ENCODE measurements around the gene CSAD.
"Not testable (repeated sequence)": the region's sequence is repeated elsewhere in the genome, so short reads cannot be mapped to it uniquely, and the experiment has no call there.

CSAD gene

GRCh38 chr12:53218551-53219291 is 38.0 kb upstream of the CSAD start:
- DNase-seq: no peak

DNA sequence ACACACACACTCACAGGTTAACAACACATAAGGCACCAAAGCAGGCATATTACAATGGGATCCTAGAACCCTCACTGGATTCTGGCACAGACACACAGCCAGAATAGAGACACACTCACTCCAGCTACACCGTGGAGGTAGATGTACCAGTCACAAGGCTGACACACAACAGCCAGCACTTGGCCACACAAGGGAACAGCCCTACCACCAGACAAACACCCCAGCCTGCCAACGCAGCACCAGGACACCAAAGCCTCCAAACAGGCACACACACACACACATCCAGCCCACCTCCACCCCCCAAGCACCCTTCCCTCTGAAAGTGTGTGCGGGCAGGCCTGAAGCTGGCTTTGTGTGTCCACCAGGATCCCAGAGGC is 37.2 kb upstream of the CSAD start:
- no peak for DNase-seq

GRCh38 chr12:53217051-53217930 is 36.6 kb upstream of the CSAD start:
- peak; percentile 66 for DNase-seq

GRCh38 chr12:53215497-53215896 is 34.8 kb upstream of the CSAD start:
- DNase-seq: no peak

GRCh38 chr12:53214687-53215455 is 34.1 kb upstream of the CSAD start:
- DNase-seq: no peak

- no peak for DNase-seq
These were observed 33.5 kb upstream of the CSAD start for GRCh38 chr12:53214221-53214620.

GRCh38 chr12:53213348-53213747 is 32.6 kb upstream of the CSAD start:
- DNase-seq: peak; percentile 91

DNA sequence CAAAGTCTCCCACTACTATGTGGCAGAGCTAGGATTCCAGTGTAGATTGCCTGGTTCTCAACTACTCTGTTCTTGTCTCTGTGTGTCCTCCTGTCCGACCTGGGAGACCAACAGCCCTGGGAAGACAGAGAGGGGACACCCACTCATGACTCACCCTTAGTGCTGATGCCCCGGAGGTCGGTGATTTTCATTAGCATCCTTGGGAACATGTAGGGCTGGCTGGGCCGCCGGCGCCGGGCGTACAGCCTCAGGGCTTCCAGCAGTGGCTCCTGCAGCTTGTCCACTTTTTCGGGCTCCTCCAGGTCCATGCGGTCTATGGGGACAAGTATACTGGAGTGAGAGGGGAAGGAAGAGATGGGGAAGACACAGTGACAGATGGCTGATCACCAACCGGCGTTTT is 32.2 kb upstream of the CSAD start:
- no peak for DNase-seq

GRCh38 chr12:53211476-53212381 is 31.0 kb upstream of the CSAD start:
- DNase-seq: no peak

DNA sequence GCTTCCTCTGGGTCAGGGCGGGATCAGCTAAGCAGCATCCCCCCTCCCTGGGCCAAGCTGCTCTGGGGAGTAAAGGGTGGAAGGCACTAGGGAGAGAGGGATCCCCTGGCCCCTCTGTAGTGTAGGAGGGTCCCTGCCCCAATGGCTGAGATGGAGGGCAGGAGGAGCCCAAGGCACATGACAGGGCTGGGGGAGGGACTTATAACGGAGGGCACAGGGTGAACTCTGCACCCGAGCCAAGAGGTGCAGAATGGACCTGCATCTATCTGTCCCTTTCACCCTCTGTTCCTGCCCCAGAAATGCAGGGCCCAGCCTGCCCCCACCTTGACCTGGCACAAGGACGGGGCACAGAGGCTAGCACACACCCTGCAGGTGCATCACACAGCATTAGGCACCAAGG is 30.1 kb upstream of the CSAD start:
- DNase-seq: no peak

DNA sequence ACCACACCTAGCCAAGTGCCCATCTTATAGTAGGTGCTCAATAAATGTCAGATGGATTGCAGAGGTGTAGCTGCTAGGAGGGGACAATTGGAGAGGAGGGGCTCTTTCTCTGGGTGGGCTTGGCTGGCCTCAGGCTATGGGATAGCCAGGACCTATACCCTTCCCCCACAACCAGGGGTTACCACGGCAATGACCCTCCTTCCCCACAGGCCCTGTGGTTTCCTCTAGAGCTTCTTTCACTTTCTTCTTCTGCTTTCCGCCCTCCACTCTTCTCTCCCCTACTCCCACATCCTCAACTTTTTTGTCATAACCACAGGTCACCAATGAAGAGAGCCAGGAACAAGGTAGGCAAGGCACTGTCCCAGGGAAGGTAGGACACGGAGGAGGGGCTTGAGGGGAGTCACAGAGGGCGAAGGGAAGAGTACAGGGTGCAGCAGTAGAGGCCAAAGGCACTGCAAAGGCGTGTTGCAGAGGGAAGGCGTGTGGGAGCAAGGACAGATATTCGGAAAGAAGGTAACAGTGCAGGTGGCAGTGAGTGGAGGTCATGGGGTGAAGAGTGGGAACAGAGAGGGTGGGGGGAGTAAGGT is 28.2 kb upstream of the CSAD start:
- DNase-seq: peak; percentile 44

- DNase-seq: no peak
These were observed 27.7 kb upstream of the CSAD start for GRCh38 chr12:53208435-53208834.

- peak; percentile 73 for DNase-seq
These were observed 26.3 kb upstream of the CSAD start, which contains the start of gene ITGB7 for GRCh38 chr12:53207042-53207441. Gene ITGB7, minus strand, starts transcription at chr12:53207251. Its CDS starts 6,808 bp downstream, at chr12:53200443.

DNA sequence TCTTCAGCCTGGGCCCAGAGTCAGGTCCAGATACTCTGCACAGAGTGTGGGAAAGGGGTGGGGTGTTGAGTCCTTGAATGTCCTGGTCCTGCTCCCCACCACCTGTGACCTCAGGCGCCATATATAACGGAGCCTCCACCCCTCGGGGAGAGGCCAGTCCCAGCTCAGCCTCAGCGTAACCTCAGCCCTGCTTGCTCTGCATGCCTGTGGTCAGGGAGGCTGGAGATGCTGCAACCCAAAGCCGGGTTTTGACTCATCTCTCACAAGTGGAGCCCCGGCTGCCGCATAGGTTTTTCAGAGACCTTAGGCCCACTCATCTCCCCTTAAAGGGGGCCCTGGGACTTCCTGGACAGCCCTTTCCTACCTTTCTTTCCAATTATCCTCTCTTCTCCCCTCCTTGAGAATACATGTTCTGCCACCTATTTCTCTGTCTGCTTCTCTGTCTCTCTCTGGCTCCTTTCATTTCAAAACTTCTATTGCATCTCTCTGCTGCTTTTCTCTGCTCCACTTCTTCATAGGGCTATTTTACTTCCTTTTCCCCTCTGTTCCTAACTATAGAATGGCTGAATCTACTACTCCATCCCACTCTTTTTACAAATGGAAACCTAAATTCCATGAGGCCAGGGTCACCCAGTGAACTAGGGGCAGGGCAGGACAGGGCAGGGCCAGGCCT is 25.2 kb upstream of the CSAD start:
- peak; percentile 87 for DNase-seq

GRCh38 chr12:53204351-53204750 is 23.6 kb upstream of the CSAD start:
- no peak for DNase-seq

- not testable (repeated sequence) for DNase-seq
These were observed 21.6 kb upstream of the CSAD start for GRCh38 chr12:53202316-53202715.

DNA sequence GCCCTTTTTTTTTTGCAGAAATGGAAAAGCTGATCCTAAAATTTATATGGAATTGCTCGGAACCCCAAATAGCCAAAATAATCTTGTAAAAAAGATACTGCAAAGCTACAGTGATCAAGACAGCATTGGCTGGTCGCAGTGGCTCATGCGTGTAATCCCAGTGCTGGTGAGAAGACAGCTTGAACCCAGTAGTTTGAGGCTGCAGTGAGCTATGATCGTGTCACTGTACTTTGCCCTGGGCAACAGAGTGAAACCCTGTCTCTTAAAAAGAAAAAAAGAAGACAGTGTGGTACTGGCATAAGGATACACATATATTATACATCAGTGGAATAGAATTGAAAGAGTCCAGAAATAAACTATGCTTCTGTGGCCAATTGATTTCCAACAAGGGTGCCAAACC is 20.9 kb upstream of the CSAD start:
- no peak for DNase-seq

- no peak for DNase-seq
These were observed 20.4 kb upstream of the CSAD start for GRCh38 chr12:53201177-53201541.

DNA sequence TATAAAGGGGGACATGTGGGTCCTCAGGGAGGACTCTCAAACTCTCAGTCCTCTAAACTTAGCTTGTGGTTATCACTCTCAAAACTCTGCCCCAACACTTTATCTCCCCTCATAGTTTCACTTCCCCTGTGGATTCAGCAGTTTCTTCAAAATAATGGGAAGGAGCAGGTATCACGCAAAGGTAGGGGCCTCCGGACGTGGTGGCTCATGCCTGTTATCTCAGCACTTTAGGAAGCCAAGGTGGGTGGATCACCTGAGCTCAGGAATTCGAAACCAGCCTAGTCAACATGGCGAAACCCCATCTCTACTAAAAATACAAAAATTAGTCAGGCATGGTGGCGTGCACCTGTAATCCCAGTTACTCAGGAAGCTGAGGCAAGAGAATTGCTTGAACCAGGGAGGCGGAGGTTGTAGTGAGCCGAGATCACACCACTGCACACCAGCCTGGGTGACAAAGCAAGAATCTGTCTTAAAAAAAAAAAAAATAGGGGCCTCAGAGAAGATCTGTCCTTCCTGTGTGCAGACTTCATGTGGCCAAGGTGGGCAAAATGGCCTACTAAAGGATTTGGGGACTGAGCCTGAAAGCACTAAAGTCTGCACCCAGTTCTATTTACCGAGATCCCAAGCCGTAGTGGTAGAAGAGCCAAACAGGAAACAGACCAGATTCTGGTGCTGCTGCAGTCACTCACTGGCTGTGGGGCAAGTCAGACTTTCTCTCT is 19.9 kb upstream of the CSAD start:
- peak; percentile 56 for DNase-seq

- no peak for DNase-seq
These were observed 19.4 kb upstream of the CSAD start for GRCh38 chr12:53200107-53200457.

DNA sequence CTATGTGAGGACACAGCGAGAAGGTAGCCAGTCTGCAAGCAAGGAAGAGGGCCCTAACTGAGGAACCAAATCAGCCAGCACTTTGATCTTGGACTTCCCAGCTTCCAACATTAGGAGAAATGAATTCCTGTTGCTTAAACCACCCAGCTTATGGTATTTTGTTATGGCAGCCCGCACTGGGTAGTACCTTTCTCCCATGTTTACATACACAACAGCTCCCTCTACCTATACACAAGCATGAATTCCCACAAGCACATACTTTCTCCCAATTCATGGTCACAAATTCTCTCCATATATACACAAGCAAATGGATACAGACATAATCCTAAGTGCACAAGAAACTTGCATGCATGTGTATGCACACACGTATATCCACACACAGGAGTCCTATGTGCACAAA is 19.0 kb upstream of the CSAD start:
- DNase-seq: no peak
